MM.1S (cell line): ENCODE data around the gene GNG3.

Experiments
- CTCF ChIP-seq: fragments of 300-600 bp; sonication (generic); IDR thresholded peaks from 2 replicates; pipeline ENCODE4 v1.5.1; 2016; ENCODE audit warnings: antibody characterized with exemption, low read length, mixed read lengths
- EZH2 ChIP-seq: fragments of 300-600 bp; sonication (generic); optimal IDR thresholded peaks from 2 replicates; pipeline ENCODE3; 2017; ENCODE audit warnings: low read depth, mild to moderate bottlenecking, antibody characterized with exemption, low read length, mixed read lengths

GRCh38 chr11:62726156-62726914 is 18.9 kb downstream of the GNG3 start:
- TF ChIP-seq CTCF (no peak), EZH2 (no peak)
